Activated naive CD8-positive, alpha-beta T cell treated with anti-CD3 and anti-CD28 coated beads for 36 hours (primary cell): ENCODE measurements around the gene BSN. TPM values are rescaled to one million over a fixed set of nuclear protein-coding genes. Genes with fewer than 3 reads are reported as not detected.
"Not testable (repeated sequence)": the region's sequence is repeated elsewhere in the genome, so short reads cannot be mapped to it uniquely, and the experiment has no call there.

Experiments used
- DNase-seq: peaks from one replicate; pipeline ENCODE4 v3.0.0; 2021
- H3K27ac Mint-ChIP-seq: one replicate; pipeline ENCODE4 v1.8.0; 2022; ENCODE audit warnings: mild to moderate bottlenecking, moderate library complexity, mixed read lengths
- H3K27me3 Mint-ChIP-seq: one replicate; pipeline ENCODE4 v1.8.0; 2022; ENCODE audit warnings: mild to moderate bottlenecking, mixed read lengths
- H3K36me3 Mint-ChIP-seq: one replicate; pipeline ENCODE4 v1.8.0; 2021; ENCODE audit warnings: mild to moderate bottlenecking, mixed read lengths
- H3K4me1 Mint-ChIP-seq: one replicate; pipeline ENCODE4 v1.8.0; 2021; ENCODE audit warnings: mixed read lengths
- H3K4me3 Mint-ChIP-seq: one replicate; pipeline ENCODE4 v1.8.0; 2022; ENCODE audit warnings: mild to moderate bottlenecking, moderate library complexity, mixed read lengths
- H3K9me3 Mint-ChIP-seq: one replicate; pipeline ENCODE4 v1.8.0; 2022; ENCODE audit warnings: mixed read lengths
- total RNA-seq, 2 experiments: library from RNA; stranded (reverse); gene quantifications; one replicate each; pipeline ENCODE4 v1.2.3, GENCODE V29; 2021

BSN gene
- total RNA-seq, 2 experiments from 2014 or later = 0.10 to 0.35 TPM

- Mint-ChIP-seq H3K9me3 (no peaks in the 10 kb centered on the region), H3K36me3 (peaks cover 16% of the 10 kb centered on the region), H3K27me3 (no peaks in the 10 kb centered on the region), H3K4me3 (peak within 1 kb of the TSS; percentile 91), H3K4me1 (peaks cover 25% of the 10 kb centered on the region), H3K27ac (peak within 1 kb of the TSS; percentile 96)
- peak; percentile 99 for DNase-seq
Measured at GRCh38 chr3:49673715-49674496, 119.6 kb downstream of the BSN start, which contains the start of gene APEH. Gene APEH, plus strand, starts transcription at chr3:49674351. Its CDS starts 51 bp downstream, at chr3:49674402.

- Mint-ChIP-seq H3K36me3 (peaks cover 16% of the 10 kb centered on the region), H3K9me3 (no peaks in the 10 kb centered on the region), H3K27ac (peak overlapping the region; percentile 96), H3K4me1 (peaks cover 25% of the 10 kb centered on the region), H3K4me3 (peak overlapping the region; percentile 91), H3K27me3 (no peaks in the 10 kb centered on the region)
- DNase-seq = no peak
Measured at GRCh38 chr3:49674497-49674983, 120.3 kb downstream of the BSN start.

- Mint-ChIP-seq H3K27ac (no peak overlapping the region), H3K9me3 (no peaks in the 10 kb centered on the region), H3K4me3 (no peak overlapping the region), H3K4me1 (peaks cover 25% of the 10 kb centered on the region), H3K36me3 (peaks cover 21% of the 10 kb centered on the region), H3K27me3 (no peaks in the 10 kb centered on the region)
- no peak for DNase-seq
Measured at GRCh38 chr3:49675912-49676311, 121.6 kb downstream of the BSN start.

- H3K9me3 Mint-ChIP-seq = no peaks in the 10 kb centered on the region
- no peak overlapping the region for H3K4me3 Mint-ChIP-seq
- H3K36me3 Mint-ChIP-seq = peaks cover 15% of the 10 kb centered on the region
- DNase-seq = no peak
- H3K27ac Mint-ChIP-seq = no peak overlapping the region
- H3K27me3 Mint-ChIP-seq = no peaks in the 10 kb centered on the region
- peaks cover 13% of the 10 kb centered on the region for H3K4me1 Mint-ChIP-seq
Measured at GRCh38 chr3:49680493-49681231, 126.4 kb downstream of the BSN start.

- Mint-ChIP-seq H3K27me3 (no peaks in the 10 kb centered on the region), H3K4me3 (no peak overlapping the region), H3K4me1 (peaks cover 10% of the 10 kb centered on the region), H3K27ac (no peak overlapping the region), H3K9me3 (no peaks in the 10 kb centered on the region), H3K36me3 (peaks cover 9% of the 10 kb centered on the region)
- DNase-seq = no peak
Measured at GRCh38 chr3:49681232-49681522, 126.9 kb downstream of the BSN start.

- H3K9me3 Mint-ChIP-seq = no peaks in the 10 kb centered on the region
- peaks cover 8% of the 10 kb centered on the region for H3K36me3 Mint-ChIP-seq
- H3K4me1 Mint-ChIP-seq = peaks cover 10% of the 10 kb centered on the region
- no peak overlapping the region for H3K4me3 Mint-ChIP-seq
- H3K27ac Mint-ChIP-seq = no peak overlapping the region
- no peaks in the 10 kb centered on the region for H3K27me3 Mint-ChIP-seq
- no peak for DNase-seq
Measured at GRCh38 chr3:49681543-49681942, 127.3 kb downstream of the BSN start.

- peaks cover 7% of the 10 kb centered on the region for H3K36me3 Mint-ChIP-seq
- no peak overlapping the region for H3K4me3 Mint-ChIP-seq
- no peak for DNase-seq
- peaks cover 6% of the 10 kb centered on the region for H3K4me1 Mint-ChIP-seq
- peak overlapping the region; percentile 29 for H3K27ac Mint-ChIP-seq
- no peaks in the 10 kb centered on the region for H3K9me3 Mint-ChIP-seq
- H3K27me3 Mint-ChIP-seq = peaks cover 4% of the 10 kb centered on the region
Measured at GRCh38 chr3:49683162-49683561, 128.9 kb downstream of the BSN start.

- DNase-seq, H3K4me3 Mint-ChIP-seq, H3K27ac Mint-ChIP-seq, H3K9me3 Mint-ChIP-seq, H3K27me3 Mint-ChIP-seq, H3K4me1 Mint-ChIP-seq, H3K36me3 Mint-ChIP-seq: not testable (repeated sequence)
Measured at GRCh38 chr3:49684453-49684852, 130.2 kb downstream of the BSN start.

GRCh38 chr3:49685103-49685502 is 130.8 kb downstream of the BSN start:
- H3K4me3 Mint-ChIP-seq, DNase-seq, H3K36me3 Mint-ChIP-seq, H3K27ac Mint-ChIP-seq, H3K9me3 Mint-ChIP-seq, H3K27me3 Mint-ChIP-seq: not testable (repeated sequence)
- H3K4me1 Mint-ChIP-seq = peaks cover 11% of the 10 kb centered on the region

- not testable (repeated sequence) for H3K9me3 Mint-ChIP-seq, H3K36me3 Mint-ChIP-seq, DNase-seq, H3K27me3 Mint-ChIP-seq, H3K27ac Mint-ChIP-seq
- peaks cover 18% of the 10 kb centered on the region for H3K4me1 Mint-ChIP-seq
- H3K4me3 Mint-ChIP-seq = peak overlapping the region; percentile 45
Measured at GRCh38 chr3:49685846-49686245, 131.6 kb downstream of the BSN start.

- H3K36me3 Mint-ChIP-seq = not testable (repeated sequence)
- peak overlapping the region; percentile 55 for H3K4me3 Mint-ChIP-seq
- peak; percentile 25 for DNase-seq
Measured at GRCh38 chr3:49686346-49686745, 132.1 kb downstream of the BSN start.

GRCh38 chr3:49686769-49687423 is 132.6 kb downstream of the BSN start:
- not testable (repeated sequence) for H3K27ac Mint-ChIP-seq, H3K36me3 Mint-ChIP-seq, H3K27me3 Mint-ChIP-seq, H3K9me3 Mint-ChIP-seq
- DNase-seq = peak; percentile 65
- peaks cover 21% of the 10 kb centered on the region for H3K4me1 Mint-ChIP-seq
- H3K4me3 Mint-ChIP-seq = peak overlapping the region; percentile 29

More at GRCh38 chr3:49686346-49686745, 132.1 kb downstream of the BSN start:
- peaks cover 21% of the 10 kb centered on the region for H3K4me1 Mint-ChIP-seq
- not testable (repeated sequence) for H3K27ac Mint-ChIP-seq, H3K27me3 Mint-ChIP-seq, H3K9me3 Mint-ChIP-seq

GRCh38 chr3:49687424-49687795 is 133.1 kb downstream of the BSN start:
- not testable (repeated sequence) for H3K36me3 Mint-ChIP-seq, H3K9me3 Mint-ChIP-seq, H3K27ac Mint-ChIP-seq, H3K27me3 Mint-ChIP-seq, DNase-seq
- peak overlapping the region; percentile 29 for H3K4me3 Mint-ChIP-seq
- peaks cover 21% of the 10 kb centered on the region for H3K4me1 Mint-ChIP-seq

GRCh38 chr3:49688338-49689045 is 134.2 kb downstream of the BSN start:
- H3K27me3 Mint-ChIP-seq, H3K36me3 Mint-ChIP-seq, DNase-seq, H3K9me3 Mint-ChIP-seq: not testable (repeated sequence)
- peak overlapping the region; percentile 90 for H3K27ac Mint-ChIP-seq
- H3K4me3 Mint-ChIP-seq = peak overlapping the region; percentile 98
- peaks cover 21% of the 10 kb centered on the region for H3K4me1 Mint-ChIP-seq
